ENCODE data around the gene INPP5A.

INPP5A gene

DNA sequence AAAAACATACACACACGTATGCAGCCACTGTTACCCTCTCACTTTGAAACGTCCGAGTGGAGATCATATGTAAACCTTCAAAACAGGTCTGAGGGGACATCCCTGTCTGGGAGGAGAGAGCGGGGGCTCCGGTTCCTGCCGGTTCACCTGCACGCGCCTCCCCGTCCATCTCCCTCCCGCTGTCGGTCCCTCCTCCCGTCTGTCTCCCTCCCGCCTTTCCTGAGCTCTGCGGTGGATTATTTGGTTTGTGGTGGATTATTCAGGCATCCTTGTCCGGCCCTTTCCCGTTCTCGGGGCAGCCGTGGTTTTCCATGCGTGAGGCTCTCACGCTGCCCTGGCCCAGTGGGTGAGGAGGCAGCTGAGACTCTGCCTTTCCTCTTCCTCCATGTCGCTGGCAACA is 188.6 kb downstream of the INPP5A start:
- Histone ChIP-seq H3K36me3 (ENCODE audit: insufficient read depth, insufficient read length, low read length) (peaks cover 6% of the 10 kb centered on the region), H3K4me1 (ENCODE audit: insufficient read depth, insufficient read length) (peaks cover 2% of the 10 kb centered on the region), H3K27me3 (ENCODE audit: insufficient read depth, insufficient read length) (no peaks in the 10 kb centered on the region), H3K9ac (ENCODE audit: insufficient read length, low read depth) (no peak overlapping the region), H3K9me3 (ENCODE audit: insufficient read depth, low read length) (no peaks in the 10 kb centered on the region), H3K4me3 (ENCODE audit: insufficient read length, low read depth) (no peak overlapping the region)
- no peak for TF ChIP-seq YY1 (IDR thresholded peaks at IDR 0.05; ENCODE audit: insufficient read depth, insufficient read length)
- TF ChIP-seq SUZ12 (IDR thresholded peaks at IDR 0.05; ENCODE audit: extremely low read depth, insufficient read depth, insufficient read length): no peak
- TF ChIP-seq ZNF274 (IDR thresholded peaks at IDR 0.05; ENCODE audit: low read depth, low read length): no peak
- DNase-seq (ENCODE audit: low read depth, low spot score): no peak

DNA sequence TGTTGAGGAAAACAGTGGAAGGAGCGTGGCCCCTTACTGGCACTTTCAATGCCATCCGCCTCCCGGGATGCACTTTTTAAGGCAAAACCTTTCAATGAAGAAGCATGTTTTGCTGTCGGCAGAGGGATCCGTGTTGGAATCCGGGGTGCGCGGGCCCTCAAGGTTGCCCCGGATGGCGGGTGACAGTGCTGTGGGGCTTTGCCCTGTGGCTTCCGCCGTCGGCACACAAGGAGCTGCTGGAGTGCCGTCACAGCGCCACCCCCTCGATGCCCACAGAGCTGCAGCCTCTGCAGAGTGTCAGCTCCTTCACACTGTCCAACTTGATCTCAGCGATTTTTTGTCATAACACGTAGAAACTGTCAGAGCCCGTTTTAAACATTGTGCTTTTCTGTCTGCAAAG is 189.4 kb downstream of the INPP5A start:
- no peak overlapping the region for H3K9ac ChIP-seq (ENCODE audit: insufficient read length, low read depth)
- peaks cover 6% of the 10 kb centered on the region for H3K36me3 ChIP-seq (ENCODE audit: insufficient read depth, insufficient read length, low read length)
- H3K4me3 ChIP-seq (ENCODE audit: insufficient read length, low read depth): no peak overlapping the region
- TF ChIP-seq YY1 (IDR thresholded peaks at IDR 0.05; ENCODE audit: insufficient read depth, insufficient read length) (no peak), SUZ12 (IDR thresholded peaks at IDR 0.05; ENCODE audit: extremely low read depth, insufficient read depth, insufficient read length) (no peak), ZNF274 (IDR thresholded peaks at IDR 0.05; ENCODE audit: low read depth, low read length) (no peak)
- DNase-seq (ENCODE audit: low read depth, low spot score): no peak
- peaks cover 2% of the 10 kb centered on the region for H3K4me1 ChIP-seq (ENCODE audit: insufficient read depth, insufficient read length)
- H3K27me3 ChIP-seq (ENCODE audit: insufficient read depth, insufficient read length): no peaks in the 10 kb centered on the region
- H3K9me3 ChIP-seq (ENCODE audit: insufficient read depth, low read length): no peaks in the 10 kb centered on the region

DNA sequence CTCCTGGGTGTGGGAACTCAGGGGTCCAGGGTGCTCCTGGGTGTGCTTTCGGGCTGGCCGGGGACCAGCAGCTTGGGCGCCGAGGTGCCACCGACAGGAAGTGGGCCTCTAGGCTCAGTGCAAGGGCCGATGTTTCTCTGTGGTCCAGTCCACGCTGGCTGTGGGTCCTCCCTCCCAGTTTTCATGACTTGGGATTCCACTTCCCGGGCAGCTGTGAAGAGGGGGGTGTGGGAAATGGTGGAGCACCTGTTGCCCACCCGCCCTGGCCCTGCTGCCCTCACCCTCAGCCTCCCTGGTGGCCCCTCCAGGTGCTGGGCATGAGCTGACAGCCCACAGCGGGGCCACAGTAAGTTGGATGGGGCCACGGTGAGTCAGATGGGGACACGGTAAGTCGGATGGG is 189.8 kb downstream of the INPP5A start:
- H3K9ac ChIP-seq (ENCODE audit: insufficient read length, low read depth): no peak overlapping the region
- DNase-seq (ENCODE audit: low read depth, low spot score): no peak
- TF ChIP-seq SUZ12 (IDR thresholded peaks at IDR 0.05; ENCODE audit: extremely low read depth, insufficient read depth, insufficient read length) (no peak), YY1 (IDR thresholded peaks at IDR 0.05; ENCODE audit: insufficient read depth, insufficient read length) (no peak), ZNF274 (IDR thresholded peaks at IDR 0.05; ENCODE audit: low read depth, low read length) (no peak)
- H3K27me3 ChIP-seq (ENCODE audit: insufficient read depth, insufficient read length): no peaks in the 10 kb centered on the region
- H3K9me3 ChIP-seq (ENCODE audit: insufficient read depth, low read length): no peaks in the 10 kb centered on the region
- no peak overlapping the region for H3K4me3 ChIP-seq (ENCODE audit: insufficient read length, low read depth)
- peaks cover 2% of the 10 kb centered on the region for H3K4me1 ChIP-seq (ENCODE audit: insufficient read depth, insufficient read length)
- H3K36me3 ChIP-seq (ENCODE audit: insufficient read depth, insufficient read length, low read length): peaks cover 6% of the 10 kb centered on the region

DNA sequence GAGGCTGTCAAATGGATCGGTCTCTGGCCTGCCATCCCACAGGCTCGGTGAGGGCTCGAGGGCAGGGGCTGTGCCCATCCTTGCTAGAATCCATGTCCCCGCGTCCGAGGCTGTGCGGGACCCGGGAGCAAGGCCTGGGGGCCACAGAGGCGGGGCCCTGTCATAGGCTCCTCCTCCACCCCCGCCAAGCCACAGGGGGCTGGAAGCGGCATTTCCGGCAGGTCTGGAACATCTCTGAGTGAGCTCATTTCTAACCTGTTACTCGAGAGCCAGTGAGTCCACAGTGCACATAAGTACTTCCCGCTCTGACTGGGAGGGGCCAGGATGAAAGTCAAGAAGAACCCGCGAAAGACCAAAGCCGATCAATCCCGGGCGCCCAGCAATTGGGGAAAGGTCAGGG is 190.7 kb downstream of the INPP5A start:
- TF ChIP-seq ZNF274 (IDR thresholded peaks at IDR 0.05; ENCODE audit: low read depth, low read length) (no peak), YY1 (IDR thresholded peaks at IDR 0.05; ENCODE audit: insufficient read depth, insufficient read length) (no peak), SUZ12 (IDR thresholded peaks at IDR 0.05; ENCODE audit: extremely low read depth, insufficient read depth, insufficient read length) (no peak)
- H3K4me1 ChIP-seq (ENCODE audit: insufficient read depth, insufficient read length): no peaks in the 10 kb centered on the region

DNA sequence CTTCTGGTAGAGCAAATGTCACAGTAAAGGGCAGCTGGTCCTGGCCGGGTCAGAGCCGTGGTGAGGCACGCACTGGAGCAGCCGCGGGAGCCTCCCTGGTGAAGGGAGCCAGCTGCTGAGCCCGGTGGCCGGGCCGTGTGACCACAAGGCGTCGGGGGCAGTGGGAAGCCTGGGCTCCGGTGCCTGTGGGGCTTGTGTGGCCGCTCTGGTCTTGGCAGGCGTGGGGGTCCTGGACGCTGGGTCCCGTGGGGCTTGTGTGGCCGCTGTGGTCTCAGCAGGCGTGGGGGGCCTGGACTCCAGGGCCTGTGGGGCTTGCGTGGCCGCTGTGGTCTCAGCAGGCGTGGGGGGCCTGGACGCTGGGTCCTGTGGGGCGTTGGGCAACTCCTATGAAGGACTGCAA is 191.2 kb downstream of the INPP5A start:
- peaks cover 6% of the 10 kb centered on the region for H3K36me3 ChIP-seq (ENCODE audit: insufficient read depth, insufficient read length, low read length)
- DNase-seq (ENCODE audit: low read depth, low spot score): no peak
- H3K27me3 ChIP-seq (ENCODE audit: insufficient read depth, insufficient read length): no peaks in the 10 kb centered on the region
- H3K4me1 ChIP-seq (ENCODE audit: insufficient read depth, insufficient read length): no peaks in the 10 kb centered on the region
- H3K9ac ChIP-seq (ENCODE audit: insufficient read length, low read depth): no peak overlapping the region
- TF ChIP-seq SUZ12 (IDR thresholded peaks at IDR 0.05; ENCODE audit: extremely low read depth, insufficient read depth, insufficient read length): no peak
- no peak for TF ChIP-seq YY1 (IDR thresholded peaks at IDR 0.05; ENCODE audit: insufficient read depth, insufficient read length)
- no peak for TF ChIP-seq ZNF274 (IDR thresholded peaks at IDR 0.05; ENCODE audit: low read depth, low read length)
- H3K9me3 ChIP-seq (ENCODE audit: insufficient read depth, low read length): no peaks in the 10 kb centered on the region
- H3K4me3 ChIP-seq (ENCODE audit: insufficient read length, low read depth): no peak overlapping the region

More for the DNA sequence above, 190.7 kb downstream of the INPP5A start:
- no peaks in the 10 kb centered on the region for H3K9me3 ChIP-seq (ENCODE audit: insufficient read depth, low read length)
- no peak overlapping the region for H3K4me3 ChIP-seq (ENCODE audit: insufficient read length, low read depth)
- peaks cover 6% of the 10 kb centered on the region for H3K36me3 ChIP-seq (ENCODE audit: insufficient read depth, insufficient read length, low read length)
- DNase-seq (ENCODE audit: low read depth, low spot score): no peak
- H3K27me3 ChIP-seq (ENCODE audit: insufficient read depth, insufficient read length): no peaks in the 10 kb centered on the region
- no peak overlapping the region for H3K9ac ChIP-seq (ENCODE audit: insufficient read length, low read depth)

DNA sequence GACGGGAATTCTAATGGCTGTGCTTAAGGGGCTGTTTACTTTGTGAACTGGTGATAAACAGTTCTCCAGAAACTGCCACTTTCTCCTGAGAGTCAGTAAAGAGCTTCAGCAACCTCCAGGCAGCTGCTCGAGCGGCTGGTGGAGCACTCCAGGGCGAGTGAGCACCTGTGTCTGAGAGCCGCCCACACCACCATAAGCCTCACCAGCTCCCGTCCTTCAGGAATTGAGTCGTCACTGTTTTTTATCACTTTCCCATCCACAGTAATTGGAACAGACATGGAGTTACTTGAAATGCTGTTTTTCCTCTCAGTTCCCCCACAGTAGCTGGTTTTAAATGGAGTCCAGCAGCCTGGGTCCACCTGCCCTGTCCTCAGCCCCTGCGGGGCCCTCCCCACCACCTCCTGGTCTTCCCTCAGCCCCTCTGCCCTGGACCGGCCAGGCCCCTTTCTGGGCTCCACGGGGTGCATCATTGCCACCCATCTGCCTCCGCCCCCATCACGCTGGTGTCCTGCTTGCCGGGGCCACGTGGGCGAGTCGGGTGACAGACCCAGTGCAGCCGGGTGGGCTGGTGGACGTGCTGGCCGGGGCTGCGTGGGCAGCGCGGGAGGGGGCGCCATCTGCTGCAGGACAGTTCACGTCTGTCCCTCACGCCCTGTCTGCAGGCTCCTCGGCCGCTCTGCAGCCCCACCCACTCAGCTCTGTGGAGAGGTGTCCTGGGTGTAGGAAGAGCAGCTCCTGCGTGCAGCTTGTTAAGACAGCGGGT is 192.4 kb downstream of the INPP5A start:
- H3K9me3 ChIP-seq (ENCODE audit: insufficient read depth, low read length): no peaks in the 10 kb centered on the region
- H3K4me3 ChIP-seq (ENCODE audit: insufficient read length, low read depth): no peak overlapping the region
- no peak for DNase-seq (ENCODE audit: low read depth, low spot score)
- H3K36me3 ChIP-seq (ENCODE audit: insufficient read depth, insufficient read length, low read length): peaks cover 6% of the 10 kb centered on the region
- H3K27me3 ChIP-seq (ENCODE audit: insufficient read depth, insufficient read length): no peaks in the 10 kb centered on the region
- TF ChIP-seq ZNF274 (IDR thresholded peaks at IDR 0.05; ENCODE audit: low read depth, low read length) (no peak), YY1 (IDR thresholded peaks at IDR 0.05; ENCODE audit: insufficient read depth, insufficient read length) (no peak), SUZ12 (IDR thresholded peaks at IDR 0.05; ENCODE audit: extremely low read depth, insufficient read depth, insufficient read length) (no peak)
- H3K4me1 ChIP-seq (ENCODE audit: insufficient read depth, insufficient read length): peaks cover 6% of the 10 kb centered on the region
- no peak overlapping the region for H3K9ac ChIP-seq (ENCODE audit: insufficient read length, low read depth)

DNA sequence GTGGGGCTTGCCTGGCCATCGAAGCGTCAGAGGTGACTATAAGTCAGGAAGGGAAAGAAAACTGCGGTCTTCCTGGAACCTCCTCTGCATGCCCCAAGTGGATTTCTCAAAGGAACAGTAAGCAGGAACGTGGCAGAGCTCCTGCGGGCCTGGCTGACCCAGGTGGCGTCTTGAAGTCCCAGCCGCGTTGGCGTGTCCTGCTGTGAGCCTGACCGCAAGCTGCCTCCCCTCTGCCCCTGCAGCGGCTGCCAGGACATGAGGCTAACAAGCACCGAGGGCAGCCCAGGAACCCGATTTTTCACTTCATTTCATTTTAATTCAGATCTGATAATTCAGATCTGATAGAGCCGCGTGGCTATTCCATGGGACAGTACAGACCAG is 193.0 kb downstream of the INPP5A start:
- no peak for DNase-seq (ENCODE audit: low read depth, low spot score)
- no peak for TF ChIP-seq YY1 (IDR thresholded peaks at IDR 0.05; ENCODE audit: insufficient read depth, insufficient read length)
- no peak overlapping the region for H3K9ac ChIP-seq (ENCODE audit: insufficient read length, low read depth)

More for the DNA sequence above, 193.0 kb downstream of the INPP5A start:
- no peak overlapping the region for H3K4me3 ChIP-seq (ENCODE audit: insufficient read length, low read depth)
- H3K9me3 ChIP-seq (ENCODE audit: insufficient read depth, low read length): no peaks in the 10 kb centered on the region
- H3K27me3 ChIP-seq (ENCODE audit: insufficient read depth, insufficient read length): no peaks in the 10 kb centered on the region
- peaks cover 6% of the 10 kb centered on the region for H3K36me3 ChIP-seq (ENCODE audit: insufficient read depth, insufficient read length, low read length)
- H3K4me1 ChIP-seq (ENCODE audit: insufficient read depth, insufficient read length): peaks cover 6% of the 10 kb centered on the region
